GM12878 (cell line): Measurements from ENCODE around the gene PCID2. TPM values are rescaled to one million over a fixed set of nuclear protein-coding genes. Genes with fewer than 3 reads are reported as not detected.

Experiments used
- ATAC-seq: fragments of 200-7000 bp; cut with Tn5 transposase; 3 replicates; pipeline ENCODE4 v1.9.1; 2020; ENCODE audit warnings: mild to moderate bottlenecking, moderate library complexity
- BruUV-seq: library from RNA; stranded (reverse); fragments of 400-500 nt; replicated peaks from 2 replicates; lab custom pipeline; 2021; lab: Mats Ljungman, UMichigan
- CTCF ChIA-PET: fragments of 300-600 bp; sonication (Branson Sonifier 250); formaldehyde crosslinking; extraction: SDS; loops from one replicate; lab custom pipeline; 2021; ENCODE audit warnings: inconsistent platforms; lab: Yijun Ruan, JAX
- POLR2A ChIA-PET: fragments of 350-600 bp; formaldehyde crosslinking; extraction: SDS; loops from one replicate; lab custom pipeline; 2021; ENCODE audit warnings: inconsistent platforms; lab: Charles Lee
- RAD21 ChIA-PET: fragments of 300-600 bp; sonication (Branson Sonifier 250); formaldehyde crosslinking; loops from one replicate; lab custom pipeline; 2023; ENCODE audit warnings: antibody characterized with exemption; ENCODE audit not compliant: unreplicated experiment; lab: Charles Lee
- SMC1A ChIA-PET: fragments of 300-600 bp; sonication (Branson Sonifier 250); formaldehyde crosslinking; loops from one replicate; lab custom pipeline; 2023; ENCODE audit not compliant: unreplicated experiment, uncharacterized antibody; lab: Charles Lee
- DNase-seq: peaks from one replicate; pipeline ENCODE4 v3.0.0-alpha.2; 2011; ENCODE audit warnings: low read depth, low spot score
- FAIRE-seq: peaks from 3 replicates; lab custom pipeline; 2011; peaks lifted over from hg19 to GRCh38; lab: Jason Lieb, UNC
- H2AFZ ChIP-seq: 2 replicates; pipeline ENCODE4 v1.6.0; 2011; ENCODE audit warnings: low read depth, low read length, control low read depth; ENCODE audit not compliant: control insufficient read depth
- H3K27ac ChIP-seq: 2 replicates; pipeline ENCODE4 v1.5.1; 2011; ENCODE audit warnings: control low read depth; ENCODE audit not compliant: control insufficient read depth, insufficient read depth
- H3K27me3 ChIP-seq, 2 experiments: replicated peaks in 1 of 2; 2 replicates each; pipeline versions ENCODE4 v1.6.0 to v1.6.1; 2011; ENCODE audit warnings: low read length in 1 of 2; ENCODE audit not compliant: control insufficient read depth in 2 of 2, insufficient read depth in 2 of 2
- H3K36me3 ChIP-seq, 2 experiments: 2 replicates each; pipeline ENCODE4 v1.5.1; 2011; ENCODE audit warnings: low read length in 1 of 2; ENCODE audit not compliant: control insufficient read depth in 2 of 2, insufficient read depth in 2 of 2
- H3K4me1 ChIP-seq: 2 replicates; pipeline ENCODE4 v1.6.1; 2011; ENCODE audit warnings: mild to moderate bottlenecking, low read length, moderate library complexity, mixed read lengths; ENCODE audit not compliant: control insufficient read depth, insufficient read depth
- H3K4me2 ChIP-seq: 2 replicates; pipeline ENCODE4 v1.6.0; 2011; ENCODE audit warnings: control low read depth; ENCODE audit not compliant: control insufficient read depth, insufficient read depth
- H3K4me3 ChIP-seq: fragments of 200-600 bp; sonication (generic); 2 replicates; pipeline ENCODE4 v1.5.1; 2016
- H3K79me2 ChIP-seq: 2 replicates; pipeline ENCODE4 v1.6.0; 2011; ENCODE audit warnings: low read length; ENCODE audit not compliant: control insufficient read depth, insufficient read depth
- H3K9ac ChIP-seq: 2 replicates; pipeline ENCODE4 v1.8.0; 2011; ENCODE audit warnings: low read length, control low read depth, mixed read lengths; ENCODE audit not compliant: control insufficient read depth, insufficient read depth
- H3K9me3 ChIP-seq: replicated peaks from 3 replicates; pipeline ENCODE4 v1.5.1; 2011; ENCODE audit warnings: mild to moderate bottlenecking, low read length; ENCODE audit not compliant: control insufficient read depth, insufficient read depth
- H4K20me1 ChIP-seq: 2 replicates; pipeline ENCODE4 v1.6.0; 2011; ENCODE audit not compliant: control insufficient read depth, insufficient read depth
- CREB1 ChIP-seq: IDR thresholded peaks from 2 replicates; pipeline ENCODE4 v1.6.1; 2012; ENCODE audit warnings: low read depth, mild to moderate bottlenecking, inconsistent platforms
- E2F8 ChIP-seq: fragments of 450-650 bp; IDR thresholded peaks from 2 replicates; pipeline ENCODE4 v1.6.1; 2018; ENCODE audit warnings: mild to moderate bottlenecking, low read depth, moderate library complexity; ENCODE audit not compliant: partially characterized antibody
- EZH2 ChIP-seq: IDR thresholded peaks from 2 replicates; pipeline ENCODE4 v1.6.1; 2012; ENCODE audit warnings: low read depth, mild to moderate bottlenecking, control low read depth, inconsistent platforms, low read length, borderline replicate concordance; ENCODE audit not compliant: control insufficient read depth
- IKZF2 ChIP-seq, 2 experiments: fragments of 450-650 bp; IDR thresholded peaks; 2 replicates each; pipeline ENCODE4 v1.6.1; 2017; ENCODE audit warnings: mild to moderate bottlenecking in 2 of 2, moderate library complexity in 2 of 2
- MYB ChIP-seq: fragments of 150-350 bp; IDR thresholded peaks from 2 replicates; pipeline ENCODE4 v1.6.1; 2014; ENCODE audit warnings: mild to moderate bottlenecking, low read depth, low read length, borderline replicate concordance
- REST ChIP-seq: IDR thresholded peaks from 2 replicates; pipeline ENCODE4 v1.6.1; 2012; ENCODE audit warnings: mild to moderate bottlenecking, low read depth, low read length
- YBX1 ChIP-seq: fragments of 450-650 bp; IDR thresholded peaks from 2 replicates; pipeline ENCODE4 v1.6.1; 2016; ENCODE audit warnings: antibody characterized with exemption
- ZNF274 ChIP-seq: IDR thresholded peaks from one replicate; pipeline ENCODE4 v1.8.0; 2011; ENCODE audit not compliant: insufficient read length, insufficient read depth
- ZSCAN29 ChIP-seq: fragments of 450-650 bp; IDR thresholded peaks from 2 replicates; pipeline ENCODE4 v1.6.1; 2017; ENCODE audit warnings: mild to moderate bottlenecking, moderate library complexity
- WGBS: methylation state at CpG from one replicate; pipeline ENCODE4 v1.1.6; 2016; ENCODE audit warnings: low lambda C conversion rate; ENCODE audit not compliant: insufficient replicate concordance, insufficient coverage; ENCODE audit errors: missing lambda C conversion rate; 5-methylcytosine and 5-hydroxymethylcytosine counted together
- in situ Hi-C: fragments of 300-500 bp; cut with MboI; formaldehyde crosslinking; loops from 9 replicates; pipeline ENCODE4 v1.14.3; 2018; ENCODE audit warnings: mixed read lengths
- intact Hi-C: fragments of 100-400 bp; cut with micrococcal nuclease; formaldehyde crosslinking; loops from one replicate; pipeline ENCODE4 v1.14.2; 2022; ENCODE audit not compliant: unreplicated experiment
- polyA plus RNA-seq, 11 experiments: library from polyadenylated mRNA; depleted of rRNA in 4 of 11; unstranded in 6 of 11; stranded (reverse) in 5 of 11; fragments of >200 nt; fragmentation: Nextera tagmentation in 4 of 11; fragmentation: Illumina TruSeq in 1 of 11; extraction: Ambion mirVana in 4 of 11; extraction: Trizol in 1 of 11; gene quantifications; 1 replicate in 1 of 11; 2 replicates in 10 of 11; pipeline versions ENCODE4 v1.2.1 to v1.2.3, GENCODE V29; 2011 to 2016; ENCODE audit warnings: inconsistent platforms in 2 of 11, missing spikeins in 2 of 11, low read depth in 1 of 11
- total RNA-seq, 4 experiments: library from RNA; depleted of rRNA in 3 of 4; stranded (reverse); fragments of >200 nt in 3 of 4; fragmentation: Illumina TruSeq in 1 of 4; extraction: Trizol in 1 of 4; gene quantifications; 2 replicates each; pipeline versions ENCODE4 v1.2.1 to v1.2.3, GENCODE V29; 2013 to 2021

The PCID2 gene
- total and polyA plus RNA-seq, 10 of the 15 experiments (the other 5 are each of a cell fraction or from before 2014, with no cell fraction given): 37.0 to 98.1 (median 58.3) TPM

- no peak for TF ChIP-seq REST
Measured at GRCh38 chr13:113167575-113167974, 40.9 kb downstream of the PCID2 start (continued).

- Histone ChIP-seq H3K36me3 (peaks cover 0 to 6% of the 10 kb centered on the region in 2 experiments; a peak in 3 of 4 replicates), H3K27ac (no peak overlapping the region), H3K79me2 (no peaks in the 10 kb centered on the region)
- DNase-seq (no peak), FAIRE-seq (no peak), ATAC-seq (no peak)
- TF ChIP-seq YBX1: no peak
- no peak for TF ChIP-seq CREB1
- TF ChIP-seq IKZF2 (IDR thresholded peaks at IDR 0.05): no peak
- TF ChIP-seq ZSCAN29: no peak
- TF ChIP-seq E2F8: no peak
- no peak for TF ChIP-seq EZH2
- TF ChIP-seq ZNF274: no peak
- TF ChIP-seq MYB: no peak
- TF ChIP-seq, all 136 proteins: peak for 0
- in situ Hi-C loops: no loop called here
- no peaks in the 10 kb centered on the region for H4K20me1 ChIP-seq
- intact Hi-C loops: no loop called here
- no peak overlapping the region for H2AFZ ChIP-seq
- no peak overlapping the region for H3K4me2 ChIP-seq
- no TSS peak for BruUV-seq
- ChIA-PET SMC1A (no interaction called here), RAD21 (no interaction called here), CTCF (no interaction called here), POLR2A (no interaction called here)
- H3K4me1 ChIP-seq: no peaks in the 10 kb centered on the region
- no peaks in the 10 kb centered on the region for H3K9me3 ChIP-seq
- no peaks in the 10 kb centered on the region for H3K27me3 ChIP-seq
- no peak overlapping the region for H3K4me3 ChIP-seq
- 99% methylated on average over 10 of the region's 10 CpGs for WGBS
- H3K9ac ChIP-seq: no peak overlapping the region
Measured at GRCh38 chr13:113167155-113167554, 41.3 kb downstream of the PCID2 start.
